Measurements from ENCODE around the gene ADCYAP1R1. TPM values are rescaled to one million over a fixed set of nuclear protein-coding genes. Genes with fewer than 3 reads are reported as not detected.

The ADCYAP1R1 gene
- total RNA-seq, 1 donor from 2014 or later: not detected

DNA sequence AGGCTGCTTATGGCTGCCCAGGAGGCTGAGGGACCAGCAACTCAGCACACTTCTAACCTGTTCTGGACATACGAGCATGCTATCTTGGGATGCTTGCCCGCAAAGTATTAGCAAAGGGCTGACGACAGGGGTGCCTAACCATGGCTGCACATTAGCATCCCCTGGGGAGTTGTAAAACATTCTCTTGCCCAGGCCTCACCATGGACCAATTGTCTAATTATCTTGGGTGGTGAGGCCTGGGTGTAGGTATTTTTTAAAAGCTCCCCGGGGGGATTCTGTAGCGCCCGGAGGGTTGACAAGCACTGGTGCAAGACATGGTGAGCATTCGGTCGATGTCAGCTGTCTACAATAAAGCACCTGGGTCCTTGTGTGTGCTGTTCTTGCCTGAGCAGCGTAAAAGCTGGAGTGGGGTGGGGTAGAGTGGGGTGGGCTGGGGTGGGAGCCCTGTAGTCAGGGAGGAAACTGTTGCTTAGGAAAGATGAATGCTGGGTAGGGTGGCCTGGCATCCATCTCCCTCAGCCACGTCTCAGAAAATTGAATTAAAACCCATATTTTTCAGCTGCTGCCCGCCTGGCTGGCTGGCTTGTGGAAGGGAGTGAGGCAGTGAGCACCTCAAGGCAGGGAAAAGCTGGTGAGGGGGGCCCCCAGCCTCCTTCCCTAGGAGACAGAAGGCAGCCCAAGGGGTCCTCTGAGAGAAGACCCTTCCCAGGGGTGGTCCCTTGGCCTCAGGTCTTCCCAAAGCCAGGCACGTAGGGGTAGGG lies 2.9 kb upstream of the ADCYAP1R1 start:
- Mint-ChIP-seq H3K27ac (no peak overlapping the region), H3K36me3 (ENCODE audit: low read depth) (no peaks in the 10 kb centered on the region), H3K4me3 (ENCODE audit: low read depth) (no peak overlapping the region), H3K4me1 (ENCODE audit: low read depth) (no peaks in the 10 kb centered on the region), H3K27me3 (ENCODE audit: low read depth) (peaks cover 26% of the 10 kb centered on the region), H3K9me3 (no peaks in the 10 kb centered on the region)
- DNase-seq (ENCODE audit: low spot score): no peak
- intact Hi-C loops (cut with micrococcal nuclease): no loop called here

GRCh38 chr7:31052487-31052840 lies 356 bp downstream of the ADCYAP1R1 start:
- H3K36me3 Mint-ChIP-seq (ENCODE audit: low read depth): no peaks in the 10 kb centered on the region
- no peak overlapping the region for H3K4me3 Mint-ChIP-seq (ENCODE audit: low read depth)

DNA sequence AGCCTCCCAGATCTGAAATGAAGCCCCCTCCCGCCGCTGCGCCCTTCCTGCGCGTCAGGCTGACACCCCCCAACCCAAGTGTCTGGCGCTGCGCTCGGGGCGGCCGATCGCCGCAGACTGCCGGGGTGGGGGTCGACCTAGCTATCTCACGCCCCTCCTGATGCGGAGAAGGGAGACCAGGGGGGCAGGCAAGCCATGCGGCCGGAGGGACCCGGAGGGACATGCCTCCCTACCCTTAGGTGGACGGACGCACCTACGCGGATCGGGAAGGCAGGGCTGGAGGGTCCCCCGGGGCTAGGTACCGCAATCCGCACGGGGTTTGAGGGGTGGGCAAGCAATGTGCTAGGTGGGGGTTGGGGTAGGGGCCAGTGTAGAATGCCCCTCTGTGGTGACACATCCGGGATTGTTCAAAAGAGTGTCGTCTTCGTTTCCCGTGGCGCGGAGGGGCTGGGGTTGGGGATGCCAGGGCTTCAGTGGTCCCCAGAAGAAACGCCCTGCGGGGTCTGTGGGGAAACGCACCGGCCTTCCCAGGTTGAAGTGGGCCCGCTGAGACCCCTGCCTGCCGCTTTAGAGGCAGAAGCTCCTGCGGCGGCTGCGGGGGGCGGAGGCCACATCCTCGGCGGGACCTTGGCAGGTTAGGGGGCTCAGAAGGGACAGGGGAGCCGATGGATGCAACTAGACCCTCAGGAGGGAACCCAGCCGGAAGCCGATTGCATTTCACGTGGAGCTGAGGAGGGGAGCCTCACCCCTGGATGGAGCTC lies 913 bp downstream of the ADCYAP1R1 start:
- H3K4me3 Mint-ChIP-seq (ENCODE audit: low read depth): no peak overlapping the region
- H3K27ac Mint-ChIP-seq: no peak overlapping the region
- no peak for DNase-seq (ENCODE audit: low spot score)
- H3K36me3 Mint-ChIP-seq (ENCODE audit: low read depth): no peaks in the 10 kb centered on the region
- intact Hi-C loops (cut with micrococcal nuclease): no loop called here
- H3K4me1 Mint-ChIP-seq (ENCODE audit: low read depth): no peaks in the 10 kb centered on the region
- H3K27me3 Mint-ChIP-seq (ENCODE audit: low read depth): peaks cover 30% of the 10 kb centered on the region
- no peaks in the 10 kb centered on the region for H3K9me3 Mint-ChIP-seq

More at GRCh38 chr7:31052487-31052840, 356 bp downstream of the ADCYAP1R1 start:
- H3K4me1 Mint-ChIP-seq (ENCODE audit: low read depth): no peaks in the 10 kb centered on the region
- intact Hi-C loops (cut with micrococcal nuclease): no loop called here
- no peak overlapping the region for H3K27ac Mint-ChIP-seq
- no peak for DNase-seq (ENCODE audit: low spot score)
- H3K27me3 Mint-ChIP-seq (ENCODE audit: low read depth): peaks cover 30% of the 10 kb centered on the region
- H3K9me3 Mint-ChIP-seq: no peaks in the 10 kb centered on the region

GRCh38 chr7:31053986-31054385 lies 1.9 kb downstream of the ADCYAP1R1 start:
- no peak for DNase-seq (ENCODE audit: low spot score)
- Mint-ChIP-seq H3K36me3 (ENCODE audit: low read depth) (no peaks in the 10 kb centered on the region), H3K27me3 (ENCODE audit: low read depth) (peaks cover 30% of the 10 kb centered on the region), H3K4me3 (ENCODE audit: low read depth) (no peak overlapping the region), H3K4me1 (ENCODE audit: low read depth) (no peaks in the 10 kb centered on the region), H3K27ac (no peak overlapping the region), H3K9me3 (no peaks in the 10 kb centered on the region)
- intact Hi-C loops (cut with micrococcal nuclease): no loop called here

- Mint-ChIP-seq H3K4me3 (ENCODE audit: low read depth) (no peak overlapping the region), H3K27me3 (ENCODE audit: low read depth) (peaks cover 30% of the 10 kb centered on the region), H3K36me3 (ENCODE audit: low read depth) (no peaks in the 10 kb centered on the region), H3K27ac (no peak overlapping the region), H3K9me3 (no peaks in the 10 kb centered on the region), H3K4me1 (ENCODE audit: low read depth) (no peaks in the 10 kb centered on the region)
- intact Hi-C loops (cut with micrococcal nuclease): no loop called here
- DNase-seq (ENCODE audit: low spot score): no peak
Observed at GRCh38 chr7:31054608-31055278, 2.6 kb downstream of the ADCYAP1R1 start.

- Mint-ChIP-seq H3K4me1 (ENCODE audit: low read depth) (no peaks in the 10 kb centered on the region), H3K9me3 (no peaks in the 10 kb centered on the region), H3K36me3 (ENCODE audit: low read depth) (no peaks in the 10 kb centered on the region), H3K27ac (no peak overlapping the region), H3K27me3 (ENCODE audit: low read depth) (peaks cover 29% of the 10 kb centered on the region), H3K4me3 (ENCODE audit: low read depth) (no peak overlapping the region)
- intact Hi-C loops (cut with micrococcal nuclease): no loop called here
- no peak for DNase-seq (ENCODE audit: low spot score)
Observed at GRCh38 chr7:31055471-31055870, 3.4 kb downstream of the ADCYAP1R1 start.

DNA sequence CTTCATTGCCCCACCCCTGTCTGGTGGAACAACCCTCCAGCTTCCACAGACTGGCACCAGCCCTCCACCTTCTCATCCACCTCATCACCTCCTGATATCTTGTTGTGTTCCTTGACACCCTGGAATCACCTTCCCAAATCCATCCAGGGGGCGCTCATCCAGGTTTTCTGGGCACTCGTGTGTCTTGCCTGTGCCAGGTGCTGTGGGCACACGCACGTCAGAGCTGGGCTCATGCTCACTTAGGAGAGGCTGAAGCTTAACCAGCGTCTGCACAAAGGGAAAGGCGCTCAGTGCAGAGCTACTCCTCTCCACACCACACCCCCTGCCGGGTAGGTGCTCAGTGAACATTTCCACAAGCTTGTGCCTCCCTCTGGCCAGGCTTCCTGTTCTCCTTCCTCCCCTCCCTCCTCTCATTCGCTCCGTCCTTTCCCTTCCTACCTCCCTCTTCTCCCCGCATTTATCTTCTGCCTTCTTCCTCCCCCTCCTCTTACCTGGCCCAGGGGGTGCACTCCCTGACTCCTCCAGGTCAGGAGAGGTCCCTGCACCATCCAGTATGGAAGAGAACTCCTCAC lies 4.8 kb downstream of the ADCYAP1R1 start:
- intact Hi-C loops (cut with micrococcal nuclease): no loop called here
- no peak for DNase-seq (ENCODE audit: low spot score)
- no peak overlapping the region for H3K4me3 Mint-ChIP-seq (ENCODE audit: low read depth)
- H3K27ac Mint-ChIP-seq: no peak overlapping the region
- H3K36me3 Mint-ChIP-seq (ENCODE audit: low read depth): no peaks in the 10 kb centered on the region
- no peaks in the 10 kb centered on the region for H3K4me1 Mint-ChIP-seq (ENCODE audit: low read depth)
- no peaks in the 10 kb centered on the region for H3K9me3 Mint-ChIP-seq
- peaks cover 16% of the 10 kb centered on the region for H3K27me3 Mint-ChIP-seq (ENCODE audit: low read depth)

DNA sequence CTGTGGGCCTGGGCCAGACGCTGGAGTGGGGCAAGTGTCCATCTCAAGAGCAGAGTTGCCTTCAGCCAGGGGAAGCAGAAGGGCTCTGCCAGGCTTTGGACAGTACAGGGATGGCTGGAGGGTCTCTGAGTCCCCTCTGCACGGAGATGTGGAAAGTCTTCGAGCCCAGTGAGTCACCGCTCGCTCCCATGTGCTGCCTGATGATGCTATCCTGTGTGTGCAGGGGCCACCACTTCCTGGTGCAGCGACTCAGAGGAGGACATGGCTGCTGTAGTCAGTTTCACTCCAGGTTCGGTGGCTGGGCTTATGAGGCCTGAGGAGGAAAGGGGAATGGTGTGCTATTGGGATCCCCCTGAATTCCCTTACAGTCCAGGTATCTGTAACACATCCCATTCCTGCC lies 6.0 kb downstream of the ADCYAP1R1 start:
- no peak overlapping the region for H3K27ac Mint-ChIP-seq
- no peak for DNase-seq (ENCODE audit: low spot score)

DNA sequence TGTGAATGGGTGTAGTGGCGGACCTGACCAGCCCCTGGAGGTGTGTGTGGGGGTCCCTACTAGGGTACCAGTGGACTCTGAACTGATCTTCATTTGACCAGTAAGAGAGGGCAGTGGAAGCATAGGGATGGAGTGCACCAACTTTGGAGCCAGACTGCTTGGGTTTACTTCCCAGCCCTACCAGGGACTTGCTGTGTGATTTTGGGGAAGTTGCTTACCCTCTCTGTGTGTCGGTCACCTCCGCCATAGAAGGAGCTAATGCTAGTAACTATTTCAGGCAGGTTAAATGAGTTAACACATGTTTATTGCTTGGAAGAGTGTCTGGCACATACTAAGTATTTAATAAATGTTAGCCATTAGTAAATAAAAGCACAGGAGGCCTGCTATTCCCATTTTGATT lies 6.6 kb downstream of the ADCYAP1R1 start:
- Mint-ChIP-seq H3K4me1 (ENCODE audit: low read depth) (no peaks in the 10 kb centered on the region), H3K4me3 (ENCODE audit: low read depth) (no peak overlapping the region), H3K27me3 (ENCODE audit: low read depth) (peaks cover 8% of the 10 kb centered on the region), H3K36me3 (ENCODE audit: low read depth) (no peaks in the 10 kb centered on the region), H3K9me3 (no peaks in the 10 kb centered on the region), H3K27ac (no peak overlapping the region)
- intact Hi-C loops (cut with micrococcal nuclease): no loop called here
- DNase-seq (ENCODE audit: low spot score): no peak

More for the DNA sequence above, 6.0 kb downstream of the ADCYAP1R1 start:
- H3K9me3 Mint-ChIP-seq: no peaks in the 10 kb centered on the region
- peaks cover 13% of the 10 kb centered on the region for H3K27me3 Mint-ChIP-seq (ENCODE audit: low read depth)
- H3K4me1 Mint-ChIP-seq (ENCODE audit: low read depth): no peaks in the 10 kb centered on the region
- no peak overlapping the region for H3K4me3 Mint-ChIP-seq (ENCODE audit: low read depth)
- intact Hi-C loops (cut with micrococcal nuclease): no loop called here
- H3K36me3 Mint-ChIP-seq (ENCODE audit: low read depth): no peaks in the 10 kb centered on the region

GRCh38 chr7:31059551-31059950 lies 7.4 kb downstream of the ADCYAP1R1 start:
- no peak for DNase-seq (ENCODE audit: low spot score)
- H3K27me3 Mint-ChIP-seq (ENCODE audit: low read depth): peaks cover 4% of the 10 kb centered on the region
- H3K4me1 Mint-ChIP-seq (ENCODE audit: low read depth): no peaks in the 10 kb centered on the region
- no peaks in the 10 kb centered on the region for H3K9me3 Mint-ChIP-seq
- no peak overlapping the region for H3K27ac Mint-ChIP-seq
- H3K36me3 Mint-ChIP-seq (ENCODE audit: low read depth): no peaks in the 10 kb centered on the region
- intact Hi-C loops (cut with micrococcal nuclease): no loop called here
- H3K4me3 Mint-ChIP-seq (ENCODE audit: low read depth): no peak overlapping the region

- no peak for DNase-seq (ENCODE audit: low spot score)
- H3K4me3 Mint-ChIP-seq (ENCODE audit: low read depth): no peak overlapping the region
- H3K27me3 Mint-ChIP-seq (ENCODE audit: low read depth): peaks cover 2% of the 10 kb centered on the region
- intact Hi-C loops (cut with micrococcal nuclease): no loop called here
- no peaks in the 10 kb centered on the region for H3K36me3 Mint-ChIP-seq (ENCODE audit: low read depth)
- no peaks in the 10 kb centered on the region for H3K9me3 Mint-ChIP-seq
- no peak overlapping the region for H3K27ac Mint-ChIP-seq
- H3K4me1 Mint-ChIP-seq (ENCODE audit: low read depth): no peaks in the 10 kb centered on the region
Observed at GRCh38 chr7:31061185-31061584, 9.1 kb downstream of the ADCYAP1R1 start.

DNA sequence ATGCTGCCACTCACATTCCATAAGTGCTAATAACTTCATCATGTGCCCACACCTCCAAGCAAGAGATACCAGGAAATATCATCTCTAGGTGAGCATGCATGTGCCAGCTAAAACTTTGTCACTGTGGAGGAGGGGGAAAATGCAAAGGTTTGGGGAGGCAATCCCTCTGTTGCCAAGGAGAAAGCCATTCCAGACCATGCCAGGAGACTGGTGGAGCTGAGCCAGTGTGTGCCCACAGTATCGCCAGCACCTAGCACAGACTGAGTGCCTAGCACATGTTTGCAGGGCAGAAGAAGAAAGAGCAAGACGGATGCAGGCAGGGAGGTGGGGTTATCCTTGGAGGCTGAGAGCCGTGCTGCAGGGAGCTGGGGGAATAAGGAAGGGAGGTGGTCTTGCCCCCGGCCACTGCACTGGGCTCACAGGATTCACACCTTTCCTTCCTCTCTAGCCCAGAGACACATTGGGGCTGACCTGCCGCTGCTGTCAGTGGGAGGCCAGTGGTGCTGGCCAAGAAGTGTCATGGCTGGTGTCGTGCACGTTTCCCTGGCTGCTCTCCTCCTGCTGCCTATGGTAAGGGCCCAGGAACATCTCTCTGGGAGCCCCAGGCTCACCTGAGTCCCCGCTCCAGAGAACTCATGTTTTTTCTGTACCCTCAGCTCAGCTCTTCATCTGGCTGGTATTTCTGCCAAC lies 10.8 kb downstream of the ADCYAP1R1 start:
- Mint-ChIP-seq H3K27me3 (ENCODE audit: low read depth) (no peaks in the 10 kb centered on the region), H3K4me1 (ENCODE audit: low read depth) (no peaks in the 10 kb centered on the region), H3K27ac (no peak overlapping the region), H3K36me3 (ENCODE audit: low read depth) (no peaks in the 10 kb centered on the region), H3K9me3 (no peaks in the 10 kb centered on the region), H3K4me3 (ENCODE audit: low read depth) (no peak overlapping the region)
- intact Hi-C loops (cut with micrococcal nuclease): no loop called here
- DNase-seq (ENCODE audit: low spot score): no peak

All from activated T-helper 2 cell treated with anti-CD3 and anti-CD28 coated beads, Interferon-gamma antibody, Interleukin-2, Interleukin-4, amounts not matched to agents 10 μg/mL and 5 μg/mL and 100 μg/mL, durations not matched to agents 14 hours and 24 hours and 36 hours (primary cell).